GM18870 (cell line): ENCODE results near the gene SCAPER.
"Not testable (repeated sequence)": the region's sequence is repeated elsewhere in the genome, so short reads cannot be mapped to it uniquely, and the experiment has no call there.

ENCODE experiments used
- ATAC-seq: cut with Tn5 transposase; IDR thresholded peaks from one replicate; pipeline ENCODE4 v1.9.1; 2021; ENCODE audit warnings: moderate library complexity; ENCODE audit not compliant: unreplicated experiment

SCAPER gene

DNA sequence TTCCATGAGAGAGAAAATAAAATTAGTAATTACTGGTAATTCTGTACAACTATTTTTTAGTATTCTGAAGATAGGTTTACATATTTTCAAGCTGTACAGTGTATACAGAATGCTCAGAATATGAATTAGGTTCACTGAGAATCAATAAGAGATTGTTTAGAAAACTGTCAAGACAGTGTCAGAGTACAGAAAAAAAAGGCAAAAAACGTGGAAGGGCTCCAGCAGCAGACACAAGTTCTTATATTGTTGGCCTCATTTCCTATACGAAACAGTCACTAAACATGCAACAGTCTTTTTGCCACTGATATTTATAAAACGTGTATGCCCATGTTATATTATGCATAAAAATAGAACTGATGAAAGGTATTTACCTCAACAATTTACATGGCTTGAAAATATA, 464.7 kb downstream of the SCAPER start:
- no peak for ATAC-seq

DNA sequence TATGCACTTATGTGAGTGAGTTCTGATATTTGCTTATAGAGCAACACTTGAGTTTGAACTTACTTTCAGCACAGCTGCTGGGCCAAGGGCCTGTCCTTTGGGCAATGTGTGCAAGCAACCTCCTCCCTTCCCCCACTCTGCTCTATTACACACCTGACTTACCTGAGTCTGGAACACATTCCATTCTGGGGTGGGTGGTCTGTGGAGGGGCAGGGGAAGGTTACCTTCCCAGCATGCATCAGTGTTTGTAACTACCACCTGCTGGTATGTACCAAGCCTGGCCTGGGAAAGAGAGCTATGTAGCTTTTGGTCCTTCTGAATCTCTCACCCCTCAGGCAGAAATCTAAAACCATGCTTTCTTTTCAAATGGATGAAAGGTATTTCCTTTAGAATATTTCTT, 465.6 kb downstream of the SCAPER start:
- ATAC-seq: no peak

DNA sequence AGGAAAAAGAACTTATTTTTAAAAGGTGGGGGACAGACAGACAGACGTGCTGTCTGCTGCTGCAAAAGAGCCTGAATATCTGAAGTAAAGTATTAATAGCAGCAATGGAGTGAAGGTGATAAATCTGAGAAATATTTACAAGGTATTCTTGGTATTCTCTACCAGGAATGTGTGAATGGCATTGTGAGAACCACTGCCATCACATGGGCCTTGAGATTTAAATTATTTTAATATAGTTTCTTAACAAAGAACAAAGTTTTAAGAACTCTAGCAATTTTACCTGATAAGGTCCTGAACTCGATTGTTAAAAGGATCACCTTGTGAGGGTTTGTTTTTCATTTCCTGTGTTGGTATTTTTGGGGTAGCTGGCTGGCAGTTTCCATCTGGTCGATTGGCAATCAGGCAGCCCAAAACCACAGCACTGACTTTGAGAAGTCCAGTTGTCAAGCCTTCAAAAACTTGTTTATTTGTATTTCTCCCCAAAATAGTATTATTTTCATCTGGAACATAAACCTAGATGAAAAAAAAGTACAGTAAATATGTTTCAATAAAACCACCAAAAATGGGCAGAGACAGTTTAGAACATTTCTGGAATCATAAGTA, 471.2 kb downstream of the SCAPER start:
- ATAC-seq: no peak

DNA sequence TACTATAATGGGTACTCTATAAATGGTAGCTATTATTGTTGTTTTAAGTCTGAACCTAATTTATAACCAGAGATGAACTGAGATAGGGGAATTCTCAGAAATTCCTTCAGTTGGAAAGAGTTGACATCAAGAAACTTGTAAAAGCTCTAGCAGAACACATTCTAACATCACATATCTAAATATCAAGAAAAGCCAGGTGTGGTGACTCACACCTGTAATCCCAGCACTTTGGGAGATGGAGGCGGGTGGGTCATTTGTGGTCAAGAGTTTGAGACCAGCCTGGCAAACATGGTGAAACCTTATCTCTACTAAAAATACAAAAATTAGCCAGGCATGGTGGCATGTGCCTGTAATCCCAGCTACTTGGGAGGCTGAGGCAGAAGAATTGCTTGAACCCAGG, 472.1 kb downstream of the SCAPER start:
- ATAC-seq: not testable (repeated sequence)

DNA sequence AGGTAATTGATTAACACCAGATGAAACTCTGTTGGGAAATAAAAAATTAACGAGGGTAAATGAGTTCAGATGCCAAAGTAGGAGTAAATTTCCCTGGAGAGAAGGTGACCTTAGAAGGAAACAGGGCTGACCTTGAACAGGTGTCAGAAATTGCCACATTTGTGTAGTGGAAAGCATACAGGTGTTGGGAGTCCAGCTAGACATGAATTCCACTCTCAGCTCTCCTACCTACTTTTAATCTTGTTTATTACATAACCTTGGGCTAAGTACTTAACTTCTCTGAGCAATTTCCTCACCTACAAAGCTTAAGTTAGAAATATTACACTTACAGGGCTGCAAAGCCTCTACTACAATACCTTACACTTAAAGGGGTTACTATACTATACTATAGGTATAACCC, 472.5 kb downstream of the SCAPER start:
- ATAC-seq: no peak

DNA sequence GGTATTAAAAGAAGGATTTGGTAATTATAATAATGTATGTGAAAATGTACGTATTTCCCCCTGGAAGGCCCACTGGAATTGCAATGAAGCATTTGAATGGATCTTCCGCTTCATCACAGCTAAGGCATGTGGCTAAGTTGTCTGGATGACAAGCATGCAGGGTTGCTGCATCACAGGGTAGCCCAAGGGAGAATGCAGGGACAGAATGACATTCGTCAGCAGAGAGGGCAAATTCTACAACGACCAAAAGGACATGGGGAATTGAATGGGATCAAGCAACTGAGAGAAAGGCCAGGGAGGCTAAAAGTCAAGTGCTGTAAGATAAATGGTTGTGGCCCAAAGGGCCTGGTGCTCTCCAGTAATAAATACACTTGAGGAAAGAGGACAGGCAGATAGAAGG, 473.2 kb downstream of the SCAPER start:
- no peak for ATAC-seq

DNA sequence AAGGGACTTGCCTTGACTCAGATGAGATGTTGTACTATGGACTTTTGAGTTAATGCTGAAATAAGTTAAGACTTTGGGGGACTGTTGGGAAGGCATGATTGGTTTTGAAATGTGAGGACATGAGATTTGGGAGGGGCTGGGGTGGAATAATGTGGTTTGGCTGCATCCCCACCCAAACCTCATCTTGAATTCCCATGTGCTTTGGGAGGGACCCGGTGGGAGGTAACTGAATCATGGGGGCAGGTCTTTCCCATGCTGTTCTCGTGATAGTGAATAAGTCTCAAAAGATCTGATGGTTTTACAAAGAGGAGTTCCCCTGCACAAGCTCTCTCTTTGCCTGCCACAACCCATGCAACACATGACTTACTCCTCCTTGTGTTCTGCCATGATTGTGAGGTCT, 474.4 kb downstream of the SCAPER start:
- not testable (repeated sequence) for ATAC-seq

DNA sequence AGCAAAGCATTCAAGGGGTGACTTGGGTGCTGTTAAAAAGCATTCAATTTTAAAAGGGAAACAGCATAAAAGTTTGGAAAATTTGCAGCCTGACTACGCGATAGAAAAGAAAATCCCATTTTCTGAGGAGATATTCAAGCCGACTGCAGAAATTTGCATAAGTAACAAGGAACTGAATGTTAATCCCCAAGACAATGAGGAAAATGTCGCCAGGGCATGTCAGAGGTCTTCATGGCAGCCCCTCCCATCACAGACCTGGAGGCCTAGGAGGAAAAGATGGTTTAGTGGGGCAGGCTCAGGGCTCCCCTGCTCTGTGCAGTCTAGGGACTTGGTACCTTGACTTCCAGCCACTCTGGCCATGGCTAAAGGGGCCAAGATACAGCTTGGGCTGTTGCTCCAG, 475.5 kb downstream of the SCAPER start:
- ATAC-seq: no peak

DNA sequence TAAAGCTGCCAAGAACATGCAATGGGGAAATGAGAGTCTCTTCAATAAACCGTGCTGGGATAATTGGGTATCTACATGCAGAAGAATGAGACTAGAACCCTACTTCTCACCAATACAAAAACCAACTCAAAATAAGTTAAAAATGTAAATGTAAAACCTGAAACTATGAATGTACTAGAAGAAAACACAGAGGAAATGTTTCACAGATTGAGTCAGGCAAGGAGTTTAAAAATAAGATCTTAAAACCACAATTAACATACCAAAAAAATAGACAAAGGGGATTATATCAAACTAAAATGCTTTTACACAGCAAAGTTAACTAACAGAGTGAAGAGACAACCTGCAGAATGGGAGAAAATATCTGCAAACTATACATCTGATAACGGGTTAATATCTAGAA, 478.2 kb downstream of the SCAPER start:
- no peak for ATAC-seq

DNA sequence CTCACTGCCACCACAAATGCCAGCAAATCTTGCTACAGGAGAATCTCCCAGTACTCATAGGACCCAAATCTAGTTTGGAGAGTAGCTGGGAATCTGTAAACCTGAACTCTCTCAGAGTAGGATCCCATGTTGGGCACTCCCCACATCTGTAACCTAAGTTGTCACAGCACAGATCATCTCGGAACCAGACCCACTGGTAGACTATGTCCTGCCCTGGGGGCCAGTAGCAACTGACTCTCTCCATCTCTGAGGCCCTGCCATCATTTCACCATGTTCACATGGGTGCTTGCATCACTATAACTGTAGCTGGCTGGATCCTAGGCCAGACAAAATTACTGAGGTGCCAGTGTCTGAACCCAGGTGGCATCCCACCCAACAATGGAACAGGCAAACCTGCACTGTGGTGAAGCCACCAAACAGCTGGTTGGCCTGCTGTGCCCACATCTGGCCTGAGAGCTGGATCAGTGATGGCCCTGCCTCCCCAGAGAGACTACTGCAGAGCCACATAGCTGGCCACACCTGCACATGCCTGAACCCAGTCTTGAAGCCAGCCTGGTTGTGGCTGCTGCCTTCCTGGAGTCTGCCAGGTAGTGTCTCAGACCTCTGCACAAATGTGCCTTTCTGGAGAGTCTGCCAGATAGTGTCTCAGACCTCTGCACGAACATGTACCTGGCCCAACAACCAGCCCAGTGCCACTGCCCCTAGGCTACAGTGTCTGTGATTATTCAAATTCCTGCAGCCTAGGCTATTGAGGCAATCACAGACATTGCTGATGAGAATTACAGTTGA, 486.6 kb downstream of the SCAPER start:
- no peak for ATAC-seq

DNA sequence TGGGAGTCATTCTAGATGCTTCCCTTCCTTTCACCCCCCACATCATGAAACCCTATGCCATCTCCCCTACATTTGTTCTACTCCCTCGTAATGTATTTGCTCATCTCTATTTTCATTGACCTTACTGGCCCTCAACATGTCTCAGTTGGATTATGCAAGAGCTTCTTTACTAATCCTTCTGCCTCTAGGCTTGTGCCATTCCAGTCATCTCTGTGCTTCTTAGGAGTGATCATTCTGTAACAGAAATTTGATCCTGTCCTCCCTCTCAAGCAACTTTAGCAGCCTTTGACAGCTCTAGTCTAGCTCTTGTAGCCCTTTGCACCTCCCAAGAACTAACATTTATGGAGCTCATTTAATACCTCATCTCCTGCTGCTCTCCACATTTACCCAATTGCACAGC, 503.9 kb downstream of the SCAPER start:
- ATAC-seq: no peak

DNA sequence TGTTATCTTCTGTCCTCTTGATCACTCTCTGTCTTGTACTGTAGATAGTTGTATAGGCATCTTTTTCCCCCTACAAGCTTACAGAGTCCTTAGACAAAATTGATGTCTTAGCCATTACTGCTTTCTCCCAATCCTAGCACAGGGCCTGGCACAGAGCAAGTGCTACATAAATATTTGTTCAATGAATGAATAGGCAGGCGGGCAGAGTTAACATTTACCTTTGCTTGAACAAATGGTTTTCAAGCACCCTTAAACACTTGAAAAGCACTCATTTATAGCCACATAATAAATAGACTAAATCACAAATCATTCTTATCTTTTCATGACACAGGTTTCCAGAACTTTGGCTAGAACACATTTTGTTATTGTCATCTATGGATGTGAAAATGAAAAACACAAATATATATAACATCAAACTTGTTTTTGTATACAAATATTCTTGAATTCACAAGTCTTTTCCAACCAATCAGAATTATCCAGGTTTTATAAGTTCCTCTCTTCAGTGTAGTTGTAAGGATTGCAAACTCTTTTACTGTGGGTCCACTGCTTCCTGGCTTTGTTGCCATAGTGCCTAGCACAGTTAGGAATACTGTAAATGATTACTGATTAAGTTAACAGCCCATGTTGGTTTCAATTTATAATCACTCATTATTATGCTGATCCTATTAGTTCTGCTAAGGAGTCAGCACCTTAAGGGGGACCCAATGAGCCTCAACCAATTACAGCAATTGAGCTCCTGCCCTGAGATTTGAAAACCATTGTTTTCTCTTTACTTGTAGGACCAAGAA, 506.6 kb downstream of the SCAPER start:
- ATAC-seq: no peak

DNA sequence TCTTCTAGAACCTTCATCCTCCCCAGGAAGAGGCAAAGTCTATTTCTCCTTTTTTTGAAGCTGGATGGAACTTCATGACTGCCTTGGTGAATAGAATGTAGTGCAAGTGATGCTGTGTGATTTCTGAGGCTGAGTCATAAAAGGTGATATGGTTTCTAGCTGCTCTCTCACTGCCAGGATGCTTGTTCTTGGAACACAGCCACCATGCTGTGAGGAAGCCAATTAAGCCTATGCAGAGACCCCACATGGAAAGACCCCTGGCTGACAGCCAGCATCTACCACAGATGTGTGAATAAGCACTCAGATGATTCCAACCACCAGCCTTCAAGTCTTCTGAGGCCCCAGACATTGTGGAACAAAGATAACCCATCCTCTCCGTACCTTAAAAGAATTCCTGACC, 511.5 kb downstream of the SCAPER start:
- ATAC-seq: no peak

DNA sequence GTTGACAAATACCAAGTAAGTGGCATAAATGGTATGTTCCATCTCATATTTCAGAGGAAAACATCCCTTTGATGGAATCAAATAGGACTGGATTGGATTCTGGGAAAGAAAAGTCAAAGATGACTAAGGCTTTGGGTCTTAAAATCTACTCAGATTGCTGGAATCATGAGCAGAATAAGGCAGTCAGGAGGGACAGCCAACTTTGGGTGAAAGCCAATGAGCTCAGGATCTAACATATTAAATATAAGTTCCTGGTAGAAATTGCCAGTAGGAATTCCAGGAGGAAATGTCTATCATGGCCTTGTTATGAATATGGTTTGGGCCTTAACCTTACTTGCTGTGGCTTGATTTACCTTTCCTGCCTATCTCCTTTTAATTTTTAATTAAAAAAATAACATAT, 513.3 kb downstream of the SCAPER start:
- ATAC-seq: no peak

DNA sequence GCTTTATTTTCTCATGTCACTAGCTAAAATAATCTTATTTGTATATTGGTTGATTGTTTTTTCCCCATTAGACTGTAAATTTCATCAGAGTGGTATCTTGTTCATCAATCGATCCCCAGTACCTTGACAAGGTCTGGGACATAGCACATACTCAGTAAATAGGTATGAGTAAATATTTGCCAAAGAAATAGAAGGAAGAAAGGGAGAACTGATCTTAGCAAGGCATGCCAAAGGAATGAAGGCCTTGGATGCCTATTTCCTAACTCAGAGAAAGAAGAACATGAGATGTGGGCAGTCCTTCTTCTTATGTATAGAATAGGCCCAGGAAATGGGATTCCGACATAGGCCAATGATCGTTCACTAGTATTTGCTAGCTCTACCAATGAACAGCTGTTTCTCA, 513.8 kb downstream of the SCAPER start:
- ATAC-seq: no peak

DNA sequence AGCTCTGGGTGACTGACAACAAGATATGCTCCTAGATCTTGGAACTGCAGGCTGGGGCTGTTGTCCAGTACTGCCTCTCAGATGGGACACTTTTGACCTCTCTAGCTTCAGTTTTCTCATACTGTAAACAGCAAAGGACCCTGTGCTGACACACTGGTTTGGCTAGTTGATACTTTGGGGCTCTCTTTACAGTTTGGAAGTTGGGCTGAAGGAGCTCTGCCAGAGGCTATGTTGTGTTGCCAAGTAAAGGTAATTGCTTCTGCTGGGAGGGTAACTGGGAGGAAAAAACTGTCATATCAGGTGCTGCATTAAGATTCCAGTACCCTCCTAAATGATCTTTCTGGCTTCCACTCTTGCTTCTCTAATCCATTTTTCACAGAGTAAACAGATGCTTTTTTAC, 514.6 kb downstream of the SCAPER start:
- no peak for ATAC-seq

DNA sequence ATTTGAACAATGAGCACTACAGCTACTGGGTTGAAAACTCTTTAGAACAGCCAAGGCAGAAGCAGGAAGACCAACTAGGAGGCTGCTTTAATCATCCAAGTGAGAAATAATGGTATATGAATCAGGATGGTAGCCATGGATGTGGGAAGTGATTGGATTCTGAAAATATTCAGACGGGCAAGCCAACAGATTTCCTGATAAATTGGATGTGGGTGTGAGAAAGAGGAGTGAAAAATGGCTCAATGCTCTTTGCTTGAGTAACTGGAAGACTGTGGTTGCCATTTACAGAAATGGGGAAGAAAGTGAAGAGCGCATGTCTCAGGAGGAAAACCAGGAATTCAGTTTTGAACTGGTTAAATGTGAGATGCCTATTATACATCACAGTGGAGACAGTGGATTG, 518.2 kb downstream of the SCAPER start:
- no peak for ATAC-seq

DNA sequence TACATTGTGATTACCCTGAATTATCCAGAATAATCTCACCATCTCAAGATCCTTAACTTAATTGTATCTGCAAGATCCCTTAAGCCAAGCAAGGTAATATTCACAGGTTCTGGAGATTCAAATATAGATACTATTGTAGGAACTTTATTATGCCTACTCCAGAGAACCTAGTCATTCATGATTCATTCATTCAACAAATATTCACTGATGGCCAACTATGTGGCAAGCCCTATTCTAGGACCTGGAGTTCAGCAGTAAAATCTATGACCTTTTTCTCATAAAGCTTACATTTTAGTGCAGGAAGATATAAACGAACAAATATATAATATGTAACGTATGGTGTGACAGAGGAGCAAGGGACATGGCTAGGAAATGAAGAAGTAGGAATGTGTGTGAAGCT, 519.0 kb downstream of the SCAPER start:
- no peak for ATAC-seq

DNA sequence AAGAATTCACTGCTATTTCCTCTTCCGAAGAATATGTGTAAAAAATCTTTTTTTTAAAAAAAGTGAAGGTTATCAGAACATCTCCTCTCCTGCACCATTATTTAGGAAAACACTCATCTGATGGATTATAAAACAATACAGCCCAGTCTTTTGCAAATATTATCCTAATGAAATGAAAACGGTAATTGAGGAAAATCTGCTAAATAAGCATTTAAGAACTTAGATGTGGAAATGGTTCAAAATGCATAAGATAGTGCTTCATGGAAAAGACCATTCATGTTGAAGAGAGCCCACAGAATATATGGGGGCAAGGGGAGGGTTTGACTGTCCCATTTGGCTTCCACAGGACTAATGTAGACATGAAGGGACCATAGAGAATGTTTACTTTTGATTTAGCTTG, 520.7 kb downstream of the SCAPER start:
- ATAC-seq: no peak

DNA sequence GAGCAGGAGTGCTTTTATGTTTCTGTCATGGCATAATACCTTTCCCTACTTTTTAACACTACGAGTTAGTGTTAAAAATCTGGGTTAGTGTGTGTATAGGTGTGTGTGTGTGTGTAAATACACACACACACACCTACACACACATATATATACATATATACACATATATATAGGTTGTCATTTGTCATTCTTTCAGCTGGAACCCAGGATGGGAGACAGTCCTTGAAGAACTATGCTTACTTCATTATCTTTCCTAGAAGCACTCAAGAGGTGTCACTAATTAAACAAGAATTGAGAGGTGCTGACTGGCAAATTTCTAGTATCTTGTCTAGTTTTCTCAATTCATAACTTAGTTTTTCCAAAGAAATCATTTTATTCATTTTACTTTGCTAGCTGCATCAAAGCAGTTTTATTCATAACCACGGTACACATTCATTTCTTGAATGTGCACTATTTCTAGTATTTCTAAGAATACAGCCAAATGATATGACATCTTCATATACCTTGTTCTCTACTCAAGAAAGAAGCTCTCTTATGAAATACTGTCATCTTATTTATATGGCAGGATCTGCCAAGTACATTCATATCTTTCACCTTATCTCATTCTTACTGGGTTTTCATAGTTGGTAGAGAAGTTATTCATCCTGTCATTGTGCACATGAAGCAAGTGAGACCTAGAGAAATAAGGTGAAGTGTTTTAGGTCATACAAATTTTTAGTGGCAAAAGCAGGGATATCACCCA, 522.0 kb downstream of the SCAPER start:
- no peak for ATAC-seq

DNA sequence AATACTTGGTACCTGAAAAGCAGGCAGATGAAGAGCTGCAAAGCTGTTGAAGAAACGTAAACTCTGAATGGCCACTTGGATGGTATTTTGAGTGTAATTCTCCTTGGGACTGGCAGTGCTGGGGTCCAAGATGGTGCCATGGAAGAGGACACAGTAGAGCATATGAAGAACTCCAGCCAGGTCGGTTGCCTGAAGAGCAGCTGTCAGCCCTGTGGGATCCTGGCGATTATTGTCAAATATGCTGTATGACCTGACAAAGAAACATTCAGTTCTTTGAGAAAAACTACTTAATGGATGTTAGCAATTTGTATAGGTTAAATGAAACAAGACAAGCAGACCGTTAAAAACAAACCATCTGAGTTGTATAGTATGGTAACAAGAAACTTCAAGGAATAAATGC, 523.8 kb downstream of the SCAPER start:
- ATAC-seq: no peak
